Jurkat, Clone E6-1 (cell line): Measurements from ENCODE around the gene AQR.
"Not testable (repeated sequence)": the region's sequence is repeated elsewhere in the genome, so short reads cannot be mapped to it uniquely, and the experiment has no call there.

Experiments used
- DNase-seq: peaks from one replicate; pipeline ENCODE4 v3.0.0-alpha.2; 2011; ENCODE audit warnings: low read depth, low spot score
- H3K4me3 ChIP-seq: 2 replicates; pipeline ENCODE4 v1.5.1; 2011; ENCODE audit warnings: mild to moderate bottlenecking, low read length, control low read depth, moderate library complexity

AQR gene

GRCh38 chr15:34837246-34838016 lies 132.1 kb downstream of the AQR start:
- no peak overlapping the region for H3K4me3 ChIP-seq
- DNase-seq, result no peak

- no peak overlapping the region for H3K4me3 ChIP-seq
- DNase-seq, result no peak
Measured at GRCh38 chr15:34828145-34828911, 141.2 kb downstream of the AQR start.

GRCh38 chr15:34821831-34822230 lies 147.7 kb downstream of the AQR start:
- no peak overlapping the region for H3K4me3 ChIP-seq
- no peak for DNase-seq

- no peak for DNase-seq
- no peak overlapping the region for H3K4me3 ChIP-seq
Measured at GRCh38 chr15:34820110-34820509, 149.4 kb downstream of the AQR start.

GRCh38 chr15:34818526-34818925 lies 151.0 kb downstream of the AQR start:
- H3K4me3 ChIP-seq, result no peak overlapping the region
- DNase-seq, result no peak

GRCh38 chr15:34815836-34816235 lies 153.7 kb downstream of the AQR start:
- no peak overlapping the region for H3K4me3 ChIP-seq
- no peak for DNase-seq

- no peak for DNase-seq
- H3K4me3 ChIP-seq, result no peak overlapping the region
Measured at GRCh38 chr15:34813446-34814190, 155.9 kb downstream of the AQR start.

- DNase-seq, H3K4me3 ChIP-seq: not testable (repeated sequence)
Measured at GRCh38 chr15:34812868-34813365, 156.6 kb downstream of the AQR start.

GRCh38 chr15:34812369-34812768 lies 157.2 kb downstream of the AQR start:
- no peak for DNase-seq
- no peak overlapping the region for H3K4me3 ChIP-seq

- no peak for DNase-seq
- H3K4me3 ChIP-seq, result no peak overlapping the region
Measured at GRCh38 chr15:34810443-34811129, 159.0 kb downstream of the AQR start.

- DNase-seq, result no peak
- H3K4me3 ChIP-seq, result no peak overlapping the region
Measured at GRCh38 chr15:34809186-34809585, 160.4 kb downstream of the AQR start.

GRCh38 chr15:34808016-34808415 lies 161.5 kb downstream of the AQR start:
- DNase-seq, result no peak
- H3K4me3 ChIP-seq, result no peak overlapping the region

GRCh38 chr15:34807241-34807640 lies 162.3 kb downstream of the AQR start:
- not testable (repeated sequence) for DNase-seq, H3K4me3 ChIP-seq

GRCh38 chr15:34804776-34805175 lies 164.8 kb downstream of the AQR start:
- DNase-seq, result no peak

GRCh38 chr15:34804113-34804512 lies 165.4 kb downstream of the AQR start:
- no peak for DNase-seq
- H3K4me3 ChIP-seq, result no peak overlapping the region

More at GRCh38 chr15:34804776-34805175, 164.8 kb downstream of the AQR start:
- no peak overlapping the region for H3K4me3 ChIP-seq

- no peak for DNase-seq
- no peak overlapping the region for H3K4me3 ChIP-seq
Measured at GRCh38 chr15:34802803-34803750, 166.5 kb downstream of the AQR start.

GRCh38 chr15:34802371-34802770 lies 167.2 kb downstream of the AQR start:
- no peak overlapping the region for H3K4me3 ChIP-seq
- DNase-seq, result no peak
